AG04450 (cell line): Measurements from ENCODE around the gene PRRT2. TPM values are rescaled to one million over a fixed set of nuclear protein-coding genes. Genes with fewer than 3 reads are reported as not detected.
"Not testable (repeated sequence)": the region's sequence is repeated elsewhere in the genome, so short reads cannot be mapped to it uniquely, and the experiment has no call there.

ENCODE experiments used
- CTCF ChIA-PET: fragments of 300-600, 350-600 bp; formaldehyde crosslinking; extraction: SDS; loops from one replicate; lab custom pipeline; 2022; ENCODE audit warnings: antibody characterized with exemption, inconsistent platforms; lab: Charles Lee
- POLR2A ChIA-PET: fragments of 350-600 bp; formaldehyde crosslinking; extraction: SDS; loops from one replicate; lab custom pipeline; 2021; ENCODE audit warnings: antibody characterized with exemption, inconsistent platforms; lab: Yijun Ruan, JAX
- DNase-seq: peaks from one replicate; pipeline ENCODE4 v3.0.0-alpha.2; 2011; ENCODE audit warnings: low read depth, low spot score
- H3K27ac ChIP-seq: one replicate; pipeline ENCODE4 v1.5.1; 2012; ENCODE audit warnings: low read depth, low read length, control low read depth
- H3K27me3 ChIP-seq: one replicate; pipeline ENCODE4 v1.6.0; 2012; ENCODE audit warnings: low read length; ENCODE audit not compliant: control insufficient read depth, insufficient read depth
- H3K4me3 ChIP-seq: 2 replicates; pipeline ENCODE4 v1.5.1; 2011; ENCODE audit warnings: mild to moderate bottlenecking, low read depth, low read length, control low read depth
- H3K9me3 ChIP-seq: 2 replicates; pipeline ENCODE4 v1.5.1; 2012; ENCODE audit warnings: low read length; ENCODE audit not compliant: control insufficient read depth, insufficient read depth
- polyA plus RNA-seq: library from polyadenylated mRNA; depleted of rRNA; stranded (reverse); fragments of >200 nt; gene quantifications from 2 replicates; pipeline ENCODE4 v1.2.3, GENCODE V29; 2011
- TF ChIP-seq, protein P1 (sequence below): IDR thresholded peaks from 2 replicates; pipeline ENCODE4 v1.5.1; 2011; ENCODE audit warnings: low read depth, low read length, control low read depth, inconsistent platforms

Gene PRRT2
- polyA plus RNA-seq, 1 experiment = 5.7 TPM

GRCh38 chr16:29775742-29776408 lies 36.1 kb upstream of the PRRT2 start:
- Histone ChIP-seq H3K27me3 (peaks cover 15% of the 10 kb centered on the region), H3K9me3 (no peaks in the 10 kb centered on the region), H3K4me3 (no peak overlapping the region), H3K27ac (no peak overlapping the region)
- POLR2A ChIA-PET = no interaction called here
- no peak for DNase-seq
- TF ChIP-seq, protein P1, sequence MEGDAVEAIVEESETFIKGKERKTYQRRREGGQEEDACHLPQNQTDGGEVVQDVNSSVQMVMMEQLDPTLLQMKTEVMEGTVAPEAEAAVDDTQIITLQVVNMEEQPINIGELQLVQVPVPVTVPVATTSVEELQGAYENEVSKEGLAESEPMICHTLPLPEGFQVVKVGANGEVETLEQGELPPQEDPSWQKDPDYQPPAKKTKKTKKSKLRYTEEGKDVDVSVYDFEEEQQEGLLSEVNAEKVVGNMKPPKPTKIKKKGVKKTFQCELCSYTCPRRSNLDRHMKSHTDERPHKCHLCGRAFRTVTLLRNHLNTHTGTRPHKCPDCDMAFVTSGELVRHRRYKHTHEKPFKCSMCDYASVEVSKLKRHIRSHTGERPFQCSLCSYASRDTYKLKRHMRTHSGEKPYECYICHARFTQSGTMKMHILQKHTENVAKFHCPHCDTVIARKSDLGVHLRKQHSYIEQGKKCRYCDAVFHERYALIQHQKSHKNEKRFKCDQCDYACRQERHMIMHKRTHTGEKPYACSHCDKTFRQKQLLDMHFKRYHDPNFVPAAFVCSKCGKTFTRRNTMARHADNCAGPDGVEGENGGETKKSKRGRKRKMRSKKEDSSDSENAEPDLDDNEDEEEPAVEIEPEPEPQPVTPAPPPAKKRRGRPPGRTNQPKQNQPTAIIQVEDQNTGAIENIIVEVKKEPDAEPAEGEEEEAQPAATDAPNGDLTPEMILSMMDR = no peak
- CTCF ChIA-PET = no interaction called here

- ChIA-PET POLR2A (interaction anchor here (0.7 kb wide), 1 partner anchor 854 kb away, joined by 15 read pairs; no protein-coding TSS in a partner anchor), CTCF (interaction anchor here (0.6 to 1.0 kb wide), 2 partner anchors 13 to 70 kb away, joined by 3 read pairs; partner anchors contain the start of gene KIF22)
- DNase-seq = no peak
- no peak within 1 kb of the TSS for H3K27ac ChIP-seq
- H3K9me3 ChIP-seq = no peaks in the 10 kb centered on the region
- H3K27me3 ChIP-seq = peaks cover 26% of the 10 kb centered on the region
- H3K4me3 ChIP-seq = no peak within 1 kb of the TSS
- TF ChIP-seq, protein P1 = no peak
Observed at GRCh38 chr16:29777576-29778350, 34.2 kb upstream of the PRRT2 start, which contains the start of gene ZG16. Gene ZG16, plus strand, starts transcription at chr16:29778256. Its CDS starts 1,011 bp downstream, at chr16:29779267.

GRCh38 chr16:29779474-29779873 lies 32.5 kb upstream of the PRRT2 start:
- ChIA-PET POLR2A (no interaction called here), CTCF (interaction anchor here (1.1 kb wide), 1 partner anchor 9 kb away, joined by 3 read pairs; no protein-coding TSS in a partner anchor)
- H3K4me3 ChIP-seq = no peak overlapping the region
- peaks cover 26% of the 10 kb centered on the region for H3K27me3 ChIP-seq
- no peak overlapping the region for H3K27ac ChIP-seq
- H3K9me3 ChIP-seq = no peaks in the 10 kb centered on the region
- DNase-seq = no peak
- TF ChIP-seq, protein P1 = no peak

DNA sequence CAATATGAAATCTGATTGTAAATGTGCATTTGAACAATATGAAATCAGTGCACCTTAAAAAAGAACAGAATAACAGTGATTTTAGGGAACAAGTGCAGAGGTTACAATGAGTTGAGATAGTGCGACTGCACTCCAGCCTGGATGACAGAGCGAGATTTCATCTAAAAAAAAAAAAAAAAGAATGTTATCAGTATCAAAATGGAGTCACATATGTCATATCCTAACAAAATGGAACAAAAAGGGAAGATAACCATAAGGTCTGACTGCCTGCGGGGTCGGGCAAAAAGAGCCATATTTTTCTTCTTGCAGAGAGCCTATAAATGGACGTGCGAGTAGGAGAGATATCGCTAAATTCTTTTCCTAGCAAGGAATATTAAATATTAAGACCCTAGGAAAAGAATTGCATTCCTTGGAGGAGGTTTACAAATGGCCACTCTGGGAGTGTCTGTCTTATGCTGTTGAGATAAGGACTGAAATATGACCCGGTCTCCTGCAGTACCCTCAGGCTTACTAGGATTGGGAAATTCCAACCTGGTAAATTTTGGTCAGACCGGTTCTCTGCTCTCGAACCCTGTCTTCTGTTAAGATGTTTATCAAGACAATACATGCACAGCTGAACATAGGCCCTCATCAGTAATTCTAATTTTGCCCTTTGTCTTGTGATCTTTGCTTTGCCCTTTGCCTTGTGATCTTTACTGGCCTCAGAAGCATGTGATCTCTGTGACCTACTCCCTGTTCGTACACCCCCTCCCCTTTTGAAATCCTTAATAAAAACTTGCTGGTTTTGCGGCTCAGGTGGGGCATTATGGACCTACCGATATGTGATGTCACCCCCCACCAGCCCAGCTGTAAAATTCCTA lies 28.7 kb upstream of the PRRT2 start:
- DNase-seq, CTCF ChIA-PET, H3K4me3 ChIP-seq, H3K9me3 ChIP-seq, H3K27ac ChIP-seq, POLR2A ChIA-PET: not testable (repeated sequence)
- H3K27me3 ChIP-seq = peaks cover 26% of the 10 kb centered on the region

DNA sequence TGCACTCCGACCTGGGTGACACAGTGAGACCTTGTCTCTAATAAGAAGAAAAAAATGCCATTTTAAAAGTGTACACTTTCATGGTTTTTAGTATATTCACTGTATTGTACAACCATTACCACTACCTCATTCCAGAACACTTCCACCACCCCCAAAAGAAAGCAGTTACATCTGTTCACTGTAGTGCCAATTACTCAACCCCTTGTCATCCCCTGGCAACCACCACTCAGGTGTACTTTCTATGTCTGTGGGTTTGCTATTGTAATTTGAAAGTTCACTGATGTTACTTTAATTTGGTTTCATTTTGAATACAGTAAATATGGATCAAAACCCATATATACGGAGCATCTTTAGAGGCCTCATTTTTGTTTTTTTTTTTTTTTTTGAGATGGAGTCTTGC lies 27.8 kb upstream of the PRRT2 start:
- peaks cover 18% of the 10 kb centered on the region for H3K27me3 ChIP-seq
- ChIA-PET CTCF (interaction anchor here (0.6 to 2.5 kb wide), 15 partner anchors 9 to 858 kb away, joined by 3 to 9 read pairs (median 3); no protein-coding TSS in a partner anchor), POLR2A (no interaction called here)
- no peaks in the 10 kb centered on the region; the same call in 1 of the 2 replicates for H3K9me3 ChIP-seq
- TF ChIP-seq, protein P1 = no peak
- DNase-seq = no peak
- H3K27ac ChIP-seq = no peak overlapping the region
- H3K4me3 ChIP-seq = no peak overlapping the region
